Gastroesophageal sphincter (tissue), 4 donors: ENCODE results near the gene TMEM14C. TPM values are rescaled to one million over a fixed set of nuclear protein-coding genes. Genes with fewer than 3 reads are reported as not detected.
"Not testable (repeated sequence)": the region's sequence is repeated elsewhere in the genome, so short reads cannot be mapped to it uniquely, and the experiment has no call there.

Experiments
- ATAC-seq: fragments of 150-250 bp; one replicate; pipeline ENCODE4 v1.9.1; 2016; ENCODE audit warnings: mild to moderate bottlenecking, moderate library complexity
- H3K27ac ChIP-seq, 4 donors: fragments of 200-600 bp; sonication (generic) in 3 of 4; 1 replicate in 3 of 4; 2 replicates in 1 of 4; pipeline ENCODE4 v1.5.1; 2016 to 2019
- H3K27me3 ChIP-seq: fragments of 200-600 bp; sonication (generic); one replicate; pipeline ENCODE4 v1.5.1; 2019
- H3K36me3 ChIP-seq, 2 donors: fragments of 200-600 bp; sonication (generic); one replicate each; pipeline ENCODE4 v1.5.1; 2019; ENCODE audit warnings: control low read depth in 1 of 2
- H3K4me1 ChIP-seq, 3 donors: fragments of 200-600 bp; sonication (generic); 1 replicate in 2 of 3; 2 replicates in 1 of 3; pipeline ENCODE4 v1.5.1; 2016 to 2019; ENCODE audit warnings: control low read depth in 2 of 3
- H3K4me3 ChIP-seq, 2 donors: fragments of 200-600 bp; sonication (generic); one replicate each; pipeline ENCODE4 v1.5.1; 2019; ENCODE audit warnings: mild to moderate bottlenecking in 1 of 2, moderate library complexity in 1 of 2
- H3K9me3 ChIP-seq, 3 donors: fragments of 200-600 bp; sonication (generic); one replicate each; pipeline ENCODE4 v1.5.1; 2017 to 2019; ENCODE audit warnings: control low read depth in 2 of 3
- EP300 ChIP-seq: sonication (generic); formaldehyde crosslinking; IDR thresholded peaks from one replicate; pipeline ENCODE4 v1.6.1; 2017; ENCODE audit warnings: antibody characterized with exemption, mild to moderate bottlenecking
- POLR2A ChIP-seq, 2 donors: fragments of 450-650 bp; IDR thresholded peaks; one replicate each; pipeline ENCODE4 v1.6.1; 2017; ENCODE audit warnings: antibody characterized with exemption in 2 of 2, mild to moderate bottlenecking in 2 of 2, moderate library complexity in 1 of 2
- POLR2AphosphoS5 ChIP-seq: sonication (generic); formaldehyde crosslinking; IDR thresholded peaks from one replicate; pipeline ENCODE4 v1.6.1; 2017; ENCODE audit warnings: antibody characterized with exemption
- WGBS, 2 donors: methylation state at CpG; one replicate each; pipeline ENCODE4 v1.1.5; 2018; ENCODE audit warnings: low coverage in 1 of 2; 5-methylcytosine and 5-hydroxymethylcytosine counted together
- total RNA-seq, 4 donors: library from RNA; depleted of rRNA; stranded (reverse); fragments of >200 nt; gene quantifications; one replicate each; pipeline ENCODE4 v1.1.0, GENCODE V29; 2016
- TF ChIP-seq, protein P1 (sequence below), 4 experiments: fragments of 200-600 bp in 2 of 4; fragments of 450-650 bp in 2 of 4; sonication (generic) in 1 of 4; IDR thresholded peaks; one replicate each; pipeline ENCODE4 v1.5.1; 2017 to 2019; ENCODE audit warnings: antibody characterized with exemption in 4 of 4, mild to moderate bottlenecking in 2 of 4, moderate library complexity in 2 of 4

TMEM14C gene
- total RNA-seq, 4 donors from 2014 or later = 97.4 to 209 (median 150) TPM

DNA sequence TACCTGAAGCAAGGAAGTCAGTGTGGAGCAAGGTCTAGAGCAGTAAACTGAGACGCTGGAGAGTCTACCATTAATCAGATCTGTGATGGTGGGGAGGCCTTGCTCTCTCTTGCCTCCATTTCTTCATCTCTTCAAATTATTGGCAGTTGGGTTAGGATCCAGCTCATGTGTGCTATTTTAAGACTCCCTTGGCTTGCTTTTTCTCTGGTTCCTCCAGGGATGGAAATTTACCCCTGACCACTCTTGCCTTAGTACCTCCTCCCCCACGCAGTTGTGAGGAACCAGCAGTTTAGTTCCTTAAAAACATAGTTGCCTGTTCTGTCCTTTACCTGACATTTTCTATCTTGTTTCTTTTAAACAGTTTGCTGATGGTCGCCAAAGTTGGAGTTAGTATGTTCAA is 7.4 kb downstream of the TMEM14C start:
- Histone ChIP-seq H3K4me3 (no peak overlapping the region), H3K27ac (no peak overlapping the region), H3K36me3 (peaks cover 0 to 90% of the 10 kb centered on the region in 2 donors), H3K27me3 (no peaks in the 10 kb centered on the region), H3K9me3 (no peaks in the 10 kb centered on the region), H3K4me1 (peaks cover 0 to 30% (median 0%) of the 10 kb centered on the region in 3 donors)
- WGBS, 2 donors = 43 to 79% methylated on average over 2 to 3 of the region's 3 CpGs
- no peak for ATAC-seq
- TF ChIP-seq POLR2AphosphoS5 = no peak
- no peak for TF ChIP-seq POLR2A (IDR thresholded peaks at IDR 0.05)
- TF ChIP-seq, protein P1, sequence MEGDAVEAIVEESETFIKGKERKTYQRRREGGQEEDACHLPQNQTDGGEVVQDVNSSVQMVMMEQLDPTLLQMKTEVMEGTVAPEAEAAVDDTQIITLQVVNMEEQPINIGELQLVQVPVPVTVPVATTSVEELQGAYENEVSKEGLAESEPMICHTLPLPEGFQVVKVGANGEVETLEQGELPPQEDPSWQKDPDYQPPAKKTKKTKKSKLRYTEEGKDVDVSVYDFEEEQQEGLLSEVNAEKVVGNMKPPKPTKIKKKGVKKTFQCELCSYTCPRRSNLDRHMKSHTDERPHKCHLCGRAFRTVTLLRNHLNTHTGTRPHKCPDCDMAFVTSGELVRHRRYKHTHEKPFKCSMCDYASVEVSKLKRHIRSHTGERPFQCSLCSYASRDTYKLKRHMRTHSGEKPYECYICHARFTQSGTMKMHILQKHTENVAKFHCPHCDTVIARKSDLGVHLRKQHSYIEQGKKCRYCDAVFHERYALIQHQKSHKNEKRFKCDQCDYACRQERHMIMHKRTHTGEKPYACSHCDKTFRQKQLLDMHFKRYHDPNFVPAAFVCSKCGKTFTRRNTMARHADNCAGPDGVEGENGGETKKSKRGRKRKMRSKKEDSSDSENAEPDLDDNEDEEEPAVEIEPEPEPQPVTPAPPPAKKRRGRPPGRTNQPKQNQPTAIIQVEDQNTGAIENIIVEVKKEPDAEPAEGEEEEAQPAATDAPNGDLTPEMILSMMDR (IDR thresholded peaks at IDR 0.05) = no peak
- TF ChIP-seq EP300 = no peak

DNA sequence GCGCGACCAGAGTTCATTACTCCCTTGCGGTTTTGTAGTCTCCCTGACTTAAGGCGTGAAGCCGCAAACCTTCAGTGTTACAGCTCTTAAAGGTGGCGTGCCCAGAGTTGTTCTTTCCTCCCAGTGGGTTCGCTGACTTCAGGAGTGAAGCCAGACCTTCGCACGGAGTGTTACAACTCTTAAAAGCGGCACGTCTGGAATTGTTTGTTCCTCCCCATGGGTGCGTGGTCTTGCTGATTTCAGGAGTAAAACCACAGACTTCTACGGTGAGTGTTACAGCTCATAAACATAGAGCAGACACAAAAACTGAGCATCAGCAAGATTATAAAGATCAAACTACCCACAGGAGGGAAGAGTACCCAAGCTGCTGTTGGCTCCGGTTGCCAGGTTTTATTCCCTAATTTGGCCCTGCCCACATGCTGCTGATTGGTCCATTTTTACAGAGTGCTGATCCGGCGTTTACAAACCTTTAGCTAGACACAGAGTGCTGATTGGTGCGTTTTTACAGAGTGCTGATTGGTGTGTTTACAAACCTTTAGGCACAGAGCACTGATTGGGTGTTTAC is 10.4 kb downstream of the TMEM14C start:
- no peak overlapping the region for H3K27ac ChIP-seq
- H3K27me3 ChIP-seq = no peaks in the 10 kb centered on the region
- 95 to 96% methylated on average over 4 to 8 of the region's 17 CpGs for WGBS, 2 donors
- H3K4me3 ChIP-seq = no peak overlapping the region
- no peak for TF ChIP-seq POLR2AphosphoS5
- TF ChIP-seq POLR2A (IDR thresholded peaks at IDR 0.05) = no peak
- no peak for TF ChIP-seq EP300
- TF ChIP-seq, protein P1 (IDR thresholded peaks at IDR 0.05) = no peak
- no peak for ATAC-seq
- H3K36me3 ChIP-seq = peaks cover 0 to 60% of the 10 kb centered on the region in 2 donors
- H3K4me1 ChIP-seq = peaks cover 0 to 9% (median 0%) of the 10 kb centered on the region in 3 donors
- H3K9me3 ChIP-seq = no peaks in the 10 kb centered on the region

DNA sequence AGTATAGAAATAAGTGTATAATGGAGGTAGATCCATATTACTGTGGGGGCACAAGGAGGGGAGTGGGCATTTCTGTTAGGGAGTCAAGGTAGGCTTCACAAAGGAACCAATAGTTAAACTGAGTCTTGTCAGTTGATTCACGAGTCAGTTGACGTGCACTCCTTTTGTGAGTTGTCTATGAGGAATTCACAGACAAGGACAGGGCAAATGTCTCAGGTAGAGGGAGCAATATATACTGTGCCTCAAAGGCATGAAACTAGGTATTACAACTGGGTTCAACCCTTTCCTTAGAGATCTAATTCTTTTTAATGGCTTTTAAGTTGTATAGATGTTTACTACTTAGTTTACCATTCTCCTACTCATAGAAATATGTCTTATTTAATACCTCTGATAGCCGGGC is 11.0 kb downstream of the TMEM14C start:
- Histone ChIP-seq H3K27ac (no peak overlapping the region), H3K9me3 (no peaks in the 10 kb centered on the region), H3K4me1 (peaks cover 0 to 9% (median 0%) of the 10 kb centered on the region in 3 donors), H3K4me3 (no peak overlapping the region), H3K36me3 (peaks cover 0 to 54% of the 10 kb centered on the region in 2 donors), H3K27me3 (no peaks in the 10 kb centered on the region)
- WGBS, 2 donors = 81 to 100% methylated on average over 2 of the region's 3 CpGs
- no peak for ATAC-seq
- TF ChIP-seq POLR2A (IDR thresholded peaks at IDR 0.05) = no peak
- no peak for TF ChIP-seq POLR2AphosphoS5
- no peak for TF ChIP-seq EP300
- TF ChIP-seq, protein P1 (IDR thresholded peaks at IDR 0.05) = no peak

DNA sequence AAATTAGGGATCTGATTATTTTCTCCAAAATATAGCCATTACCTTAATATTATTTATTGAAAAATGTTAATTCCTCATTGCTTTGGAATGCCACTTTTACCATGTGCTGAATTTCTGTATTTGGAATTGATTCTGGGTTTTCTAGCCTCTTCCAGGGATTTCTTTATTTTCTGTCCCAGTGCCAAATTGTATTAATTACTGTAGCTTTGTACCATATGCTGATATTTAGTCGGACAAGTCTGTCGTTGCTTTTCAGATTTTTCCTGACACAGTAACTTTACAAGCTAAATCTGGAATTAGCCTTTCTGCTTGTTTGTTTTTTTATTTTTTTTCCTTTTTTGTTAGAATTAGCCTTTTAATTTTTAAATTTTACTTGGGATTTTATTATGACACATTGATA is 13.9 kb downstream of the TMEM14C start:
- WGBS, 2 donors = 92 to 100% methylated on average over 1 to 2 of the region's 2 CpGs
- ATAC-seq = no peak
- TF ChIP-seq POLR2A (IDR thresholded peaks at IDR 0.05) = no peak
- no peak for TF ChIP-seq EP300
- no peak for TF ChIP-seq POLR2AphosphoS5
- TF ChIP-seq, protein P1 (IDR thresholded peaks at IDR 0.05) = no peak

DNA sequence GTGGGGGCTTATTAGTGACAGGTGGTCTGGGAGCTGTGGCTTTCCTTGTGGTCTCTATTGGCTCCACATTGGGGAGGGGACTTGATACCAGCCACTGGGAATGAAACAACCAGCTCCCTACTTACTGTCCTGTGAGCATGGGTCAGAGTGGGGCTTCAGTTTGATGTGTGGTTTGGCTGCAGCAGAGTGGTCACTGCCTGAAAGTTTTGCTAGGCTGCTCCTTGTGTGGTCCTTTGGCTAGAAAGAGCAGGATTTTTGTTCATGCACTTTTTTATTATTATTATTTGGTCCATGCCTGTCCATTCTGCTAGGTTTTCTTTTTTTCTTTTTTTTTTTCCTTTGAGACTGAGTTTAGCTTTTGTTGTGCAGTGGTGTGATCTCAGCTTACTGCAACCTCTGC is 17.2 kb downstream of the TMEM14C start:
- H3K36me3 ChIP-seq = peaks cover 0 to 26% of the 10 kb centered on the region in 2 donors
- ATAC-seq = no peak
- H3K9me3 ChIP-seq = no peaks in the 10 kb centered on the region
- TF ChIP-seq POLR2A (IDR thresholded peaks at IDR 0.05) (no peak), POLR2AphosphoS5 (no peak), EP300 (no peak)
- TF ChIP-seq, protein P1 (IDR thresholded peaks at IDR 0.05) = no peak
- no peaks in the 10 kb centered on the region for H3K27me3 ChIP-seq
- H3K4me3 ChIP-seq = no peak overlapping the region
- H3K27ac ChIP-seq = no peak overlapping the region
- no peaks in the 10 kb centered on the region for H3K4me1 ChIP-seq

More for the DNA sequence above, 13.9 kb downstream of the TMEM14C start:
- Histone ChIP-seq H3K36me3 (peaks cover 0 to 38% of the 10 kb centered on the region in 2 donors), H3K27ac (no peak overlapping the region), H3K4me1 (no peaks in the 10 kb centered on the region), H3K9me3 (no peaks in the 10 kb centered on the region), H3K4me3 (no peak overlapping the region), H3K27me3 (no peaks in the 10 kb centered on the region)

DNA sequence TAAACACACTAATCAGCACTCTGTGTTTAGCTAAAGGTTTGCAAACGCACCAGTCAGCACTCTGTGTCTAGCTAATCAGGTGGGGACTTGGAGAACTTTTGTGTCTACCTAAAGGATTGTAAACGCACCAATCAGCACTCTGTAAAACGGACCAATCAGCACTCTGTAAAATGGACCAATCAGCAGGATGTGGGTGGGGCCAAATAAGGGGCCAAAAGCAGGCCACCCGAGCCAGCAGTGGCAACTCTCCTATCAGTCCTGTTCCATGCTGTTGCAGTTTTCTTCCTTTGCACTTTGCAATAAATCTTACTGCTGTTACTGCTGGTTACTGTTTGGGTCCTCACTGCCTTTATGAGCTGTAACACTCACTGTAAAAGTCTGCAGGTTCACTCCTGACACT is 18.8 kb downstream of the TMEM14C start:
- peaks cover 0 to 26% of the 10 kb centered on the region in 2 donors for H3K36me3 ChIP-seq
- not testable (repeated sequence) for ATAC-seq, H3K4me3 ChIP-seq, H3K9me3 ChIP-seq, H3K27me3 ChIP-seq, H3K27ac ChIP-seq, H3K4me1 ChIP-seq
- WGBS, 2 donors = 72 to 100% methylated on average over 2 to 3 of the region's 4 CpGs
